NCI-H2227 treated with DMSO at 0.1 percent for 48 hours (cell line): ENCODE measurements around the gene PRKD1.
"Not testable (repeated sequence)": the region's sequence is repeated elsewhere in the genome, so short reads cannot be mapped to it uniquely, and the experiment has no call there.

Experiments used
- DNase-seq: peaks from one replicate; lab custom pipeline; 2025; lab: John Stamatoyannopoulos, UW

The PRKD1 gene

GRCh38 chr14:29900609-29901350 lies 26.9 kb downstream of the PRKD1 start:
- DNase-seq: no peak

DNA sequence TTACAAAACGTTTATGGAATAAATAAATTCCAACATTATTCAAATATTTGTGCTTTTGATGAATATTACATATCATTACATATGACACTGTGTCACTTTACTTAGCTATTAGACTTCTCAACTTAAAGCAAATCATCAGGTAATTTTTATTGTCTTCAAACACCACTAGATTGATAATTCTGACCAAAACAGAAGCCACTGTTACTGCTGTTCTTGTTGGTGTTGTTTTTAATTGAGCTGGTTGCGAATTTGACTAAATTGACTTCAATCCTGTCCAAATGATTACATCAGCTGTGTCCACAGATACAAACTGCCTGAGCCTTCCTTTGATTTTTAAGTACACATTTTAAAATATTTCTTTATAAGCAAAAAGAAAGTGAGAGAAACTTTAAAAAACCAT lies 29.2 kb downstream of the PRKD1 start:
- no peak for DNase-seq

DNA sequence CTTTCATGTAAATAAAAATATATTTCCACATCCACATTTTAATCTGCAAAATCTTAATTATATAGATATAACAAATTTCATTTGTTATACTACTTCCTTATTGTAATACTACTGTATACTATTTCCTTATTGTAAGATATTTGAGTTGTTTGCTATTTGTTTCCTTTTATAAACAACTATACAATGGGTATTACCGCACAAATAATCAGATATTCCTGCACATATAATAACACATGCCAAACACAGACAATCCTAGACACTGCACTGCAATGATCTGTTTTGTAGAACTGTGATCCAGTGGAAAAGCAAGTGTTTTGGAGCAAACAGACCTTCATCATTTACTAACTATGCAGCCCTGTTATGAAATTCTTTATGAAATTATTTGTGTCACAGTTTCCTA lies 30.5 kb downstream of the PRKD1 start:
- DNase-seq: no peak

- no peak for DNase-seq
Measured at GRCh38 chr14:29896354-29896821, 31.3 kb downstream of the PRKD1 start.

GRCh38 chr14:29895591-29896083 lies 32.0 kb downstream of the PRKD1 start:
- DNase-seq: no peak

GRCh38 chr14:29893989-29894388 lies 33.7 kb downstream of the PRKD1 start:
- peak; percentile 68 for DNase-seq

DNA sequence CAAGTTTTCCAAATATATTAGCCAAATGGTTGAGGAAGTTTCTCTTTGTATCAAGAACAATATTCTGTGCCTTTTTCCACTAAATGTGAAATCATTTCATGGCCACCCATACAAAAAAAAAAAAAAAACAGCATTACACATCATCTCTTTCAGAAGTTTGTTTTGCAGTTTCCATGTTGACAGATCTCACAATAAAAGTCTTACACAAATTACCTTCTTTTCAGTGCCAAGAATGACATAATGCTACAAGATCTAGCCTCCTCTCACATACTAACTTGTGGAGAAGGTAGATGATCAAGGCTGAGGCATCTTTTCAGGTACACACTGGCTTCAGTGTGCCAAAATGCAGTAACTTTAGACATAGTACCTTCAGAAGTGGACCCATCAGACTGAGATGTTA lies 35.3 kb downstream of the PRKD1 start:
- DNase-seq: no peak

DNA sequence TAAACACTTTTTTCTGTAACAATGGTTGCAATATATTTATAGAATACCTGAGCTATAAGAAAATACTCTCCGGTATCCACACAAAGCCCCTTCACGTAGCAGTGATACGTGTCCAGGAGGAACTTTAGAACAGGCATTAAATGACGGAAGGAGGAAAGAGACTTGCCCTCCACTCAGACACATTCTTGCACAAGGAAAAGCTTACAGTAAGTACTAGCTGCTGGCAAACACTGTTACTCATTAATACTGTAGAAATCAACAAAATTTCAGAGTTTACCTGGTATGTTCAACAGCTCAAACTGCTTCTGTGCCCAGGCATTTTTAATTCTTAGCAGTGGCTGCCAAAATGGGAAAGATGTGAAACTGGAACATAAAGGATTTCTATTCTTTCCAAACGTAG lies 41.7 kb downstream of the PRKD1 start:
- no peak for DNase-seq

DNA sequence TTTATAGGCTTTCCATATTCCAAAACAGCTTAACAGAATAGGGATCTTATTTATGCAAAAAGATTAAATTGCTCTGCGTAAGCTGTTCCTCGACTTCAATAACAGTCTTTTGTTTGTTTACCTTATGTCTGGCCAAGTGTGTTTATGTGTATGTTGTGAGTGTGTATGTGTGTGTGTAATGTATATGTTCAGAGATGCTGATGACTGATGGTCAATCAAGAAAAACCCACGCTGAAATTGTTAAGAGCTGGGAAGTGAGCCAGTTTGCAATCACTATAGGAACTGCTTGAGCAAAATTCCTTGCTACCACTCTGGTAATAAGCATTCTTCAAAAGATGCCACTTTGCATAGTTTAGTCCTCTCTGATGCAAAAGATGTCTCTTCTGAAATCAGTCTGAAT lies 59.6 kb downstream of the PRKD1 start:
- DNase-seq: no peak

GRCh38 chr14:29865299-29865698 lies 62.3 kb downstream of the PRKD1 start:
- no peak for DNase-seq

DNA sequence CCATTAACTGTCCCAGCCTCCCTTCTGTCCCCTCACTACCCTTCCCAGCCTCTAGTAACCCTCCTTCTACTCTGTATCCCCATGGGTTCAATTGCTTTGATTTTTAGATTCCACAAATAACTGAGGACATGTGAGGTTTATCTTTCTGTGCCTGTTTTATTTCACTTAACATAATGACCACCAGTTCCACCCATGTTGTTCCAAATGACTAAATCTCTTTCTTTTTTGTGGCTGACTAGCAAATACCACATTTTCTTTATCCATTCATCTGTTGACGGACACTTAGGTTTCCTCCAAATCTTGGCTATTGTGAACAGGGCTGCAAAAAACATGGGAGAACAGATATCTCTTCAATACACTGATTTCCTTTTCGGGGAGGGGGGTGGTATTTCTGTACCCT lies 65.7 kb downstream of the PRKD1 start:
- DNase-seq: no peak

DNA sequence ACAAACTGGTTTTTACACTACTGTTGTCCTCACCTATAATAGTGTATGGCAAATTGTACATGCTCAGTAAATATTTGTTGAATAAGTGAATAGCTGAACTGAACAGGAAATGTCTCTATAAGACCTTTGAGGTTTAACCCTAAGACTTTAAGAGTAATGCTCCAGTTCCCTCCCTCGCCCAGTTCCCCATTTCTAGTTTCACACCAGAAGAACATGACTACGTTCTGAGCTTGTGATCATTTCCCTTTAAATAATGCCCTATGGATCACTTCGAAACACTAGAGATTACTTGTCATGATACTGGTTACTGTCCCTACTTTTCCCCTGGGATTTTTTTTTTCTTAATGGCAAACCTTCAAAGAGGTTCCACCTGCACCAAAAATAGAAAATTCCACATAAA lies 69.3 kb downstream of the PRKD1 start:
- no peak for DNase-seq

- no peak for DNase-seq
Measured at GRCh38 chr14:29857551-29857950, 70.1 kb downstream of the PRKD1 start.

DNA sequence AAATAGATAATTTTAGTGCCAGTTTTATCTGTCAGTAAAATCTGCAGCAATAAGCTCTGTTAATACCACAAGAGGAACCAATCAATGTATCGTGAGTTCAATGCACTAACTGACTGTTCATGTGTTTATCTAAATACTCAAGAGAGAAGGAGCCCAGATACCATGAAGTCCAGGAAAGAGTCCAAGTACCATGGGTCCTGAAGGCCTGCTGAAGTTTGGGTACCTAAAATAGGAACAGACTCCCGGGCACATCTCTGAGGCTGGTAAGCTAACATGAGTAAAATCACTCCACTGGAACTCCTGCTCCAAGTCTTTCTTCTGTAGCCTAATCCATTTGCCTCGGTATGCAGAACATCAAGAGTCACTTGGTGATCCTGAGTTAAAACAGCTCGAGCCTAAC lies 71.1 kb downstream of the PRKD1 start:
- DNase-seq: no peak

- DNase-seq: not testable (repeated sequence)
Measured at GRCh38 chr14:29853691-29854090, 74.0 kb downstream of the PRKD1 start.

GRCh38 chr14:29853272-29853671 lies 74.4 kb downstream of the PRKD1 start:
- no peak for DNase-seq

GRCh38 chr14:29851397-29851796 lies 76.2 kb downstream of the PRKD1 start:
- no peak for DNase-seq

DNA sequence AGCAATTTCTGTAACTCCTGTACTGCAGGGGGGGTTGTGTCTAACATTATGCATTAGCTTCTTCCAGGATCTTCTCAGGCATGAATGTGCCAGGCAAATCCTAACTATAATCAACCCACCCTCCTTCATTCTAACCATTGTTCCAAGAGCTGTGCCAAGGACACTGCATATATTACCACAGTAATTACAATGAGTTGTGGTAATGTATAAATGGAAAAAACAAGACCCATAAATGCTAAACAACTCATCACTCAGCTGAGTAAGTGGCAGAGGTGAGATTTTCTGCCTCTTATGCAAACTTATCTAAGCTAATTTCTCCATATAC lies 80.6 kb downstream of the PRKD1 start:
- DNase-seq: no peak

DNA sequence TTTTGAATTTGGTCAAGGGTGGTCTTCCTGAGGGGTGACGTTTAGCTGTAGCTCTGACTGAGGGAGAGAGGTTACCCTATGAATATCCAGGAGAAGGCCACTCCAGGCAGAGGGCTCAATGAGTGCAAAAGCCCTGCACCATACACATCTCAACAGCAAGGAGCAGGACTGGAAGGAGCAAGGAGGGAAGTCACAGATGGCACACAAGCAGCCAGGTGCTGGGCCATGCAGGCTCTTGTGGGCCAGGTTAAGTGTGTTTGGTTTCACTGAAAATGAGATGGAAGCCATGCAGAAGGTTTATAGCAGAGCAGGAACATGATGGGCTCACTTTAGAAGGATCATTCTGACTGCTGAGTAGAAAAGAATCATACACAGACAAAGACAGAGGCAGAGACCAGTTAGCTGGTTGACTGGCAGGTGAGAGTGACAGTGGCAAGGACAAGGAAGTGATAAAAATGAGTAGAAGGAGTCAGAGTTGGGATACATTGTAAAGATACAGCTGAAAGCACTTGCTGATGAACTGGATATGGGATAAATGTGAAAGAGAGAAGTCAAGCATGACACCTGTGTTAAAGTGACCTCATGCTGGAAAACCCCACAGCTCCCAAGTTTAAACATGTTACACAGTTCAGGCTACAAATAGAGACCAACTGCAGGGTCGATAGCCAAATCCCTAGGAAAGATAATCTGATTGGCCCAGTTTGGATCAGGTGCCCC lies 81.2 kb downstream of the PRKD1 start:
- DNase-seq: no peak

GRCh38 chr14:29843981-29844380 lies 83.7 kb downstream of the PRKD1 start:
- DNase-seq: no peak

DNA sequence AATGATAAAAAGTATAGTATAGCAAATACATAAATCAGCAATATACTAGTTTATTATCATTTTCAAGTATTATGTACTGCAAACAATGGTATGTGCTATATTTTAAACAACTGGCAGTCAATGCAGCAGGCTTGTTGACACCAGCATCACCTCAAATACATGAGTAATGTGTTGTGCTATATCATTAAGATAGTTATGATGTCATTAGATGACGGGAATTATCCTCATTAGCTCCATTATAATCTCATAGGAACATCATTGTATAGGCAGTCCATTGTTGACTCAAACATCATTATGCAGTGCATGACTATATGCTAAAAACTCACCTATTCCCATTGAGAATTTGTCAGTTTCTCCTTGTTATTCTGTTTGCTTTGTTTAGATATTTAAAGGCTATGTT lies 85.4 kb downstream of the PRKD1 start:
- no peak for DNase-seq

DNA sequence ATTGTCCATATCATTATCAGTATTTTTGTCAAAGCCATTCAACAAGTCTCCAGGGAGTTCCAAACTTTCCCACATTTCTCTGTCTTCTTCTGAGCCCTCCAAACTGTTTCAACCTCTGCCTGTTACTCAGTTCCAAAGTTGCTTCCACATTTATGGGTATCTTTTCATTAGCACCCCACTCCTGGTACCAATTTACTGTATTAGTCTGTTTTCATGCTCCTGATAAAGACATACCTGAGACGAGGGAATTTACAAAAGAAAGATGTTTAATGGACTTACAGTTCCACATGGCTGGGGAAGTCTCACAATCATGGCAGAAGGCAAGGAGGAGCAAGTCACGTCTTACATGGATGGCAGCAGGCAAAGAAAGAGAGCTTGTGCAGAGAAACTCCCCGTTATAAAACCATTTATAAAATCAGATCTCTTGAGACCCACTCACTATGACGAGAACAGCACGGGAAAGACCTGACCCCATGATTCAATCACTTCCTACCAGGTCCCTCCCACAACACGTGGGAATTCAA lies 87.2 kb downstream of the PRKD1 start:
- DNase-seq: not testable (repeated sequence)

- not testable (repeated sequence) for DNase-seq
Measured at GRCh38 chr14:29839691-29840090, 88.0 kb downstream of the PRKD1 start.
